ENCODE results near the gene USP14.

Gene USP14

GRCh38 chr18:159933-160332 is 1.6 kb downstream of the USP14 start:
- DNase-seq (ENCODE audit: low read depth in 3 of 3), result no peak

GRCh38 chr18:160831-161570 is 2.6 kb downstream of the USP14 start:
- DNase-seq (ENCODE audit: low read depth in 3 of 3), result no peak

DNA sequence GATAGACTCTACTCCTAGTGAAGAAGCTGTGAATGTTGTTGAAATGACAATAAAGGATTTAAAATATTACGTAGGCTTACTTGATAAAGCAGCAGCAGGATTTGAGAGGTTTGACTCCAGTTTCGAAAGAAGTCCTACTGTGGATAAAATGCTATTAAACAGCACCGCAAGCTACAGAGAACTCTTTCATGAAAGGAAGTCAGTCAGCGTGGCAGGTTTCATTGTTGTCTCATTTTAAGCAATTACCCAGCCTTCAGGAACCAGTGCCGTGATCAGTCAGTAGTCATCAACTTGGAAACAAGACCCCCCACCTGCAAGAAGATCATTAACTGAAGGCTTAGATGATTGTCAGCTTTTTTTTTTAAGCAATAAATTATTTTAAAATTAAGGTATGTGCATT is 14.0 kb downstream of the USP14 start:
- DNase-seq (ENCODE audit: low read depth in 3 of 3), result no peak

GRCh38 chr18:179499-179898 is 21.1 kb downstream of the USP14 start:
- DNase-seq (ENCODE audit: low read depth in 3 of 3), result no peak

GRCh38 chr18:181711-182110 is 23.4 kb downstream of the USP14 start:
- DNase-seq (ENCODE audit: low read depth in 3 of 3), result no peak

DNA sequence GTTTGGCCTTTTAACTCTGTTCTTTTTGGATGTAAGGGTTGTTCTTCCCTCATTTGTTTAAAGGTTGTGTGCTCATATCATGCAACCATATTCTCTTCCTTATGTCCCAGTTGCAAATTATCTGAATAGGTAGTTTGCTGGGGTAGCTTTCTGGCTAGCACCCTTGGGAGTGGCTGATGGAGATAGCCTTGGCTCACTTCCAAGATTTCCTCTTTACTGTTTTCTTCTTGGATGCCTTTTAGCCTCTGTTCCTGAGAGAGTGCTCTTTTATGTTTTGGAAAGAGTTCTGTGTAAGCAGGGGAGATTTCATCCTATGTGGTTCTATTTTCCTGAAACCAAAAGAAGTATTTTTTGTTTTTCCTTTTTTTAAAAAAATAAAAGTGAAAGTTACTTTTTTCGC is 25.4 kb downstream of the USP14 start:
- no peak for DNase-seq (ENCODE audit: low read depth in 3 of 3)

DNA sequence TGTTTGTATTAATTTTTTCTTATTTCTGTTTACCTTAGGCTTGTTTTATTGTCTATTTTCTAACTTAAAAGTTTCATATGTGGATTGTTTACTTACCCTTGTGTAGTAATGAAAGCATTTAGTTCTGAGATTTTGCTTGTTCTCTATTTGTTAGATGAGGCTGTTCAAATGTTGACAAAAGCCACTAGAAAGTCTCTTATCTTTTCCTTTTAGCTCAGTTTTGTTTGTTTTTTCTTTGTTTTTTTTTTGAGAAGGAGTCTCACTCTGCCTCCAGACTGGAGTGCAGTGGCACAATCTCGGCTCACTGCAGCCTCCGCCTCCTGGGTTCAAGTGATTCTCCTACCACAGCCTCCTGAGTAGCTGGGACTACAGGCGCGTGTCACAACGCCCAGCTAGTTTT is 30.9 kb downstream of the USP14 start:
- no peak for DNase-seq (ENCODE audit: low read depth in 3 of 3)

- no peak for DNase-seq (ENCODE audit: low read depth in 3 of 3)
These were observed 33.4 kb downstream of the USP14 start for GRCh38 chr18:191725-192124.

- DNase-seq (ENCODE audit: low read depth in 3 of 3), result no peak
These were observed 34.4 kb downstream of the USP14 start for GRCh38 chr18:192801-193200.

- DNase-seq (ENCODE audit: low read depth in 3 of 3), result no peak
These were observed 37.3 kb downstream of the USP14 start for GRCh38 chr18:195651-196050.

- no peak for DNase-seq (ENCODE audit: low read depth in 3 of 3)
These were observed 40.9 kb downstream of the USP14 start for GRCh38 chr18:199214-199613.

GRCh38 chr18:199768-200167 is 41.4 kb downstream of the USP14 start:
- no peak for DNase-seq (ENCODE audit: low read depth in 3 of 3)

GRCh38 chr18:210075-210474 is 51.7 kb downstream of the USP14 start:
- no peak for DNase-seq (ENCODE audit: low read depth in 3 of 3)

DNA sequence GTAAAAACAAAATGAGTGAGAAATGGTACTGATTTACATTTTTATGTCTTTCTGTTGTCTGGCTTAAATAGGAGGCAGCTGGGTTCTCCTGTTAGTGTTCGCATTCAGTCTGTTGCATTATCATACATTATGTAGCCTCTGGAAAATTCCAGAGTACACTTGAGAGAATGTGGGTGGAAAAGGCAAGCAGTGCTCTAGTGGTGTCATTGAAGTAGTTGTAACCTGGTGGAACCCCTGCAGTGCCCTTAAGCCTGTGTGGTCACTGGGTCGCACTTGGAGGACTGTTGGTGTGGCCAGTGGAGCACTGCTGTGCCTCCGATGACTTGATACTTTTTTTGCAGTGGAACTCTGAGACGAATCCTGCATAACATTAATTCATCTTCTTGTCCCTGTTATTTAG is 52.4 kb downstream of the USP14 start:
- no peak for DNase-seq (ENCODE audit: low read depth in 3 of 3)

GRCh38 chr18:211582-211981 is 53.2 kb downstream of the USP14 start:
- DNase-seq (ENCODE audit: low read depth in 3 of 3), result no peak

DNA sequence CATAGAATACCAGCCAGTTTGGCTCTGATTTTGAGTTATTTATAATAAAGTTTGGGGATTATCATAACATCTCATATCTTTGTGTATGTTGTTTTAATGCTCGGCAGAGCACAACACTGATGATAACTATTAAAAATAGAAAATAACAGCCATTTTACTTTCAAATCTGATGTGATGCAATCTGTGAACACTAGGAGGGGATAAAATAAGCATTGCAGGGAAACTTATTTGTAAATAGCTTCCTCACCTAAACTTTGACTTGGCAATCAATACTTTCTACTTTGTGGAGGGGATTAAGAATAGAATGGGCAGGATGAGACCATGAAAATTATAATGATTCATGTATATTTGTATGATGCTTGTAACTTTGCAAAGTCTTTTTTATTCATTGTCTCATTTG is 54.4 kb downstream of the USP14 start:
- no peak for DNase-seq (ENCODE audit: low read depth in 3 of 3)

- DNase-seq (ENCODE audit: low read depth in 3 of 3), result no peak
These were observed 55.1 kb downstream of the USP14 start for GRCh38 chr18:213505-213904.

GRCh38 chr18:213966-214365 is 55.6 kb downstream of the USP14 start:
- DNase-seq (ENCODE audit: low read depth in 3 of 3), result no peak

- DNase-seq (ENCODE audit: low read depth in 3 of 3), result no peak
These were observed 57.2 kb downstream of the USP14 start for GRCh38 chr18:215448-216010.

DNA sequence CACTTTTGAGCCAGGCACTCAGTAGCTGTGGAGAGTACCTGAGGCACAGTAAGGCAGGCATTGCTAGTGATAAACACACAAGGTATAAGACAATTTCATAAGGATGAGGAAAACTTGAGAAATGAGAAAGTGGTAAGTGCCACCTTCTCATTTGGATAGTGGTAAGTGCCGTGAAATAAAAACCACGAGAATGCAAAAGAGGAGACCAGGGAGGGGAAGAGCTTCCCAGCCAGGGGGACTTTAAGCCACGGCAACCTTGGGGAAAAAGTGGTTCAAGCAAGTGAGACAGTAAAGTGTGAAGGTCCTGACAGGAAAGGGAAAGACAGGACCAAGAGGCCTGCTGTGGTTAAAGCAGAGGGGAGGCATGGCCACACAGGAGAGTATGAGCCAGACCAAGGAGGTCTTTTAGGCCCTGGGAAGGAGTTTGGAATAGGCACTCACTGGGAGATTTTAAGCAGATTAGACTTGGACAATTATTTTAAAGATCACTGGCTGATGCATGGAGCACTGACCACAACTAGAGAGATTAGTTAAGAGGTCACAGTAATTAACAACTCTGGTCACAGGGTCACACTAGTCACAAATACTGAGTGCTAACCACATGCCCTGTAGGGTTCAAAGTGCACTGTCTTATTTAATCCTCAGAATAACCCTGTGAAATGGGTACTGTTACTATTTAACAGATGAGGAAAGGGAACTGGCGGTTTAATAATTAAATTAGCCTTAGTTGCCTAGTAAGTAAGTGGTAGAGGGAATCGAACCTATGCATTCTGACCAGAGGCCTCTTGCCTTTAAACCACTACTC is 59.4 kb downstream of the USP14 start:
- no peak for DNase-seq (ENCODE audit: low read depth in 3 of 3)

DNA sequence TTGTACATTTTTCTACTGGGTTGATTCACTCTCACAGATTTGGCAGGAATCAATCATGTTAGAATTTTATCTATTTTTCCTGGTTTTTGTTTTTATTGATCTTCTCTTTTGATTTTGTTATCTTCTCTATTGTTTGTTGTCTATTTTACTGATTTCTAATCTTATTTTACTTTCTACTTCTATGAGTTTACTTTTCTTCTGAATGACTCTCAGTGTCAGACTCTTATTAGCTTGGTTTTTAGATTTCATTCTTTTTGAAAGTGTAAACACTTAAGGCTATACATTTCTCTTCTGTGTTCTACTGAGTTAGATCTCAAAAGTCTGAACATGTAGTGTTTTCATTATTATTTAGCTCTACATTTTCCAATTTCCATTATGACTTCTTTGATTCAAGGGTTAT is 62.4 kb downstream of the USP14 start:
- no peak for DNase-seq (ENCODE audit: low read depth in 3 of 3)

- no peak for DNase-seq (ENCODE audit: low read depth in 3 of 3)
These were observed 67.4 kb downstream of the USP14 start for GRCh38 chr18:225745-226144.

GRCh38 chr18:227374-227773 is 69.0 kb downstream of the USP14 start:
- no peak for DNase-seq (ENCODE audit: low read depth in 3 of 3)

Measured in stimulated activated CD4-positive, alpha-beta T cell treated with anti-CD3 and anti-CD28 coated beads, TNF-alpha, amount 100 ng/mL, for 48 hours (primary cell).